GM12801 (cell line): ENCODE results near the gene ZDHHC7.

Source experiments
- TF ChIP-seq, protein P1 (sequence below): IDR thresholded peaks from one replicate; pipeline ENCODE4 v1.5.1; 2011; ENCODE audit warnings: control low read depth; ENCODE audit not compliant: insufficient read length; ENCODE audit errors: extremely low read depth

The ZDHHC7 gene

DNA sequence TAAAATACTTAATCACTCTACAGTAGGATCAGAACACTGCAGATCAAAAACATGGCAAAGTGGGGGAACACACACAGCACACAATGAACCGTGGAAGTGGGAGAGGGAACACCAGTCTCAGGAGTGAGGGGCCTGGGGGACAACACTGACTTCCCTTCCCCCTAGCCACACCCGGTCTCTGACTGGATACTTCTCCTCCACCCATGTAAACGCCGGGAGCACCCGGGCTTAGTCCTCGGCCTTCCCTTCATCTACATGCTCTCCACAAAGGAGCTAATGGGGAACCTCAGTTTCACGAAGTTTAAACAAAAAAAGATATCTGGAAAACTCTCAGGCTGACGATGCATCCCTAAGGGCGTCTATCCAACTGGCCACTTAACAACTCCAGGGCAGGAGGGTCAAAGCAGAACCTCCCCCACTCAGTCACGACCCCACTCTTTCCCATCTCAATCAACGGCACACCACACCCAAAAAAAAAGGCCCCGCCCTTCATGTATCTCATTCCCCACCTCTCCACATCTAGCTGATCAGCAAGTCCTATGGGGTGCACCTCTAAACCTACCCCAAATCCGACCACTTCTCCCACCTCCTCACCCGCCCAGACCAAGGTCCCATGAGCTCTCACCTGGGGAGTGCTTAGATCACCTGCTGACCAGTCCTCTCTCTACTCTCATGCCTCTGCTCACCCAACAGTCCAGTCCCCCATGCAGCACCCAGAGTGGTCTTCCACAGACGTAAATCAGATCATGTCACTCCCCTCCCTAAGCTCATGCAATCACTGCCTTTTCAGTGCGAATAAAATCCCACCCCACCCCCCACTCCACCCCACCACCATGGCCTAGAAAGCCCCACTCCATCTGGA lies 7.4 kb downstream of the ZDHHC7 start:
- TF ChIP-seq, protein P1, sequence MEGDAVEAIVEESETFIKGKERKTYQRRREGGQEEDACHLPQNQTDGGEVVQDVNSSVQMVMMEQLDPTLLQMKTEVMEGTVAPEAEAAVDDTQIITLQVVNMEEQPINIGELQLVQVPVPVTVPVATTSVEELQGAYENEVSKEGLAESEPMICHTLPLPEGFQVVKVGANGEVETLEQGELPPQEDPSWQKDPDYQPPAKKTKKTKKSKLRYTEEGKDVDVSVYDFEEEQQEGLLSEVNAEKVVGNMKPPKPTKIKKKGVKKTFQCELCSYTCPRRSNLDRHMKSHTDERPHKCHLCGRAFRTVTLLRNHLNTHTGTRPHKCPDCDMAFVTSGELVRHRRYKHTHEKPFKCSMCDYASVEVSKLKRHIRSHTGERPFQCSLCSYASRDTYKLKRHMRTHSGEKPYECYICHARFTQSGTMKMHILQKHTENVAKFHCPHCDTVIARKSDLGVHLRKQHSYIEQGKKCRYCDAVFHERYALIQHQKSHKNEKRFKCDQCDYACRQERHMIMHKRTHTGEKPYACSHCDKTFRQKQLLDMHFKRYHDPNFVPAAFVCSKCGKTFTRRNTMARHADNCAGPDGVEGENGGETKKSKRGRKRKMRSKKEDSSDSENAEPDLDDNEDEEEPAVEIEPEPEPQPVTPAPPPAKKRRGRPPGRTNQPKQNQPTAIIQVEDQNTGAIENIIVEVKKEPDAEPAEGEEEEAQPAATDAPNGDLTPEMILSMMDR = no peak

DNA sequence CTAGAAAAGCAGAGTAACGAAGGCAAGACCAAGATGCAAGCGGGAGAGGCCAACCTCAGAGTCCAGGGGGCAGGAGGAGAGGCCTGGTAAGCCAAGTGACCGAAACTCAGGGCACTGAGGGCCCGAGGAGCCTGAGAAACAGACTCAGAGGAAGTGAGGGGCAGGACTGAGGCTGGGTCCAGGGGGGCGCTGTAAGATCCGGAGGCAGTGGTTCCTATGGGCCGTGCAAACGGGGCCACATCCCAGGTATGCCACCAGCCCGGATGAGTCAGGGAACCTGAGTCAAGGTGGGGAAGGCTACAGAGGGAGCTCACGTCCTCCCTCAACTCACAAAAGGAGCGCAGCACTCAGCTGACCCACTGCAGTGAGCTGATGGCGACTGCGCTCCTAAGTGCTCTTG lies 8.3 kb downstream of the ZDHHC7 start:
- TF ChIP-seq, protein P1 = no peak

DNA sequence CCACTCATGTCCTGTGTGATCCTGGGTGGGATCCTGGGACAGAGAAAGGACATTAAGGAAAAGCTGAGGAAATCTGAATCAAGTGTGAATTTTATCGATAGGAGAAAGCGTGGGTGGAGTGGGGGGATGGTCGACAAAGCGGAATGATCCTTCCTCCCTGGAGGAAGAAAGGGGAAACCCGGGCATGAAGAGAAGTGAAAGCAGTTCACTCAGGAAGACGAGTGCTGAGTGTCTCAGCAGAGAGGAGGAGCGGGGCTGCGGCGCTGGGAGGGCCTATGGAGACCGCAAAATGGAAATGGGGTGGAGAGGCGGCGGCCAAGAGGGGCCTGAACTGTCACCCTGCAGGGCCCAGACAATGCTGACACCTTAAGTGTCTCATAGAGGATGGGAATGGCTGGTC lies 8.7 kb downstream of the ZDHHC7 start:
- TF ChIP-seq, protein P1 = no peak

DNA sequence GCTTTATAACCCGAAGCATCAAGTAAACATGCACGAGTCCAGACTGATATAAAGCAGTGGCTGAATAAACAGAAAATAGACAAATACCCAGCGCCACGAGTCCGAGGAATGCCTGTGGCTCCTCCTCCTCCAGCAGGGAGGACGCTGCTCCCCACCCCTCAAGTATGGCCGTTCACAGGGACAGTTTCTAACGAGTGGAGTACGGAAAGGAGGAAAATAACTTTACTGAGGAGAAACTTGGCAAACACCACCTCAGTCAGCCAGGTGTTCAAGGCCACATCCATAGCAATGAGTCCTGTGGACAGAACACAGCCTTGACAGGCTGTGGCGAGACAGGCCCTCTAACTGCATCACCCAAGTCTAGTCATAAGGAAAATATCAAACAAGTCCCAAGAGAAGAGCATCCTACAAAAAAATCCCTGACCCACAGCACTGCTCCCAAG lies 9.2 kb downstream of the ZDHHC7 start:
- TF ChIP-seq, protein P1 = no peak

DNA sequence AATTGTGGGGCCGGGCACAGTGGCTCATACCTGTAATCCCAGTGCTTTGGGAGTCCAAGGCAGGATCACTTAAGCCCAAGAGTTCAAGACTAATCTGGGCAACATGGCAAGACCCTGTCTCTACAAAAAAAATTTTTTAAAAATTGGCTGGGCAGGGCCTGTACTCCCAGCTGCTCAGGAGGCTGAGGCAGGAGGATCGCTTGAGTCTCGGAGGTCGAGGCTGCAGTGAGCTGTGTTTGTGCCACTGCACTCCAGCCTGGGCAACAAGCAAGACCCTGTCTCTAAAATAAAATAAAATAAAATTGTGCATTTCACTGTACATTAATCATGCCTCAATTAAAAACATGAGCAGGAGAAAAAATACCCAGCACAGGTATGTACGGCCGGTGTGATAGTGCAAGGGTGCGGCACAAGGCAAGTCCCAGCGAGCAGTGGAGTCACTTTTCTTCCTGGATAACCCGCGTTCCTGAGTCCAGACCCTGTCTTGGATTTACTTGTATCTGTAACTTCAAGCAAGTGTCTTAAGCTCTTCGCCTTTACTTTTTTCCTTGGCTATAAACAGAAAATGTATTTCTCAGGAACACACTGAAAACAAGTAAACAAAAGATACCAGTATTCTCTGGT lies 11.4 kb downstream of the ZDHHC7 start:
- TF ChIP-seq, protein P1 = no peak

DNA sequence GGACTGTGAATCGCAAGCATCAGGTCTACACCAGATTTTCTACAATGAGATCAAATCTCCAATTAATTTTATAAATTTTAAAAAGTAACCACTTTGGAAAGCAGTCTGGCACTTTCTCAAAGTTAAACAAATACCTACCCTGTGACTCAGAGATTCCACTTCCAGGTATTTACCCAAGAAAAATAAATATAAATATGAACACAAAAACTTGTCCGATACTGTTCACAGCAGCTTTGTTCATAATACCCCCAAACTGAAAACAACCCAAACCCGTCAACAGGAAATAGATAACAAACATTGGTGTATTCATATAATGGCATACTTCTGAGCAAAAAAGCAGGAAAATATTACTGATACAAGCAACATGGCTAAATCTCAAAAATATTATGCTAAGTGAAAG lies 12.1 kb downstream of the ZDHHC7 start:
- TF ChIP-seq, protein P1 = no peak

DNA sequence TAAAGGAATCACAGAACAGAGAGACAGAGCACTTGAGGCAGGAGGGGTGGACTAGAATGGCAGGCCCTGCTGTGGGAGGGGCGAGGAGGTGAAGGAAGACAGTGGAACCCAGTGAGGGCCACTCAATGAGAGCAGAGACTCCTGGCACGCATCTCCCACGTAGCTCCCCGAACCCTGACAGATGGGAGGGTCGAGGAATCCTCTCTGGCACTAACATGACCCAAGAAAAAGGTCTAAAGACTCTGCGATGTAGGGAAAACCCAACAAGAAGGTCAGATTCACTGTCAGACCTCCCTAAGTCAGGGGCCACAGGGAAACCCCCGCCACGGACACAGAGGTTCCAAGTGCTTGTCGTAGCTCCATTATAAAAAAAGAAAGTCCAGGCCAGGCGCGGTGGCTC lies 15.0 kb downstream of the ZDHHC7 start:
- TF ChIP-seq, protein P1 = no peak
